Stimulated activated CD4-positive, alpha-beta T cell treated with anti-CD3 and anti-CD28 coated beads, Interleukin-2, amount 100 ng/mL, for 4 hours (primary cell): Measurements from ENCODE around the gene HOMER1.

Experiments used
- DNase-seq: peaks from one replicate; pipeline ENCODE4 v3.0.0-alpha.2; 2020; ENCODE audit warnings: low read depth

HOMER1 gene

DNA sequence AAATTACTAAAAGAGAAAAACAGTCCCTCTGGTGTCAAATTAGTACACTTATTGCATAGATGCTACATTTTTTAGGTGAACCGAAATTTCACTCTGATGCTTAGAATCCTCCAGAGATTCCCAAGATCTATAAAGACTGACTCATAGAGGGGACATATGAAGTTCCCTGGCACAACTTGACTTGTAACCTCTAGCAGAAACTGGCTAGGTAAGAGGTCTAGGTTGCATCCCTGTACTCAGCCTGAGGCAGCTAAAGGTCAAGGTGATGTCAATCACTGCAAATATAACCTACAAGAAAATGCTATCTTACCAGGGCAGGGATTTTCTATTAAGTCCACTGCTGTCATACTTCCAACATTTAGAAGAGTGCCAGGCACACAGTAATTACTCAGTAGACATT lies 24.2 kb downstream of the HOMER1 start:
- no peak for DNase-seq

DNA sequence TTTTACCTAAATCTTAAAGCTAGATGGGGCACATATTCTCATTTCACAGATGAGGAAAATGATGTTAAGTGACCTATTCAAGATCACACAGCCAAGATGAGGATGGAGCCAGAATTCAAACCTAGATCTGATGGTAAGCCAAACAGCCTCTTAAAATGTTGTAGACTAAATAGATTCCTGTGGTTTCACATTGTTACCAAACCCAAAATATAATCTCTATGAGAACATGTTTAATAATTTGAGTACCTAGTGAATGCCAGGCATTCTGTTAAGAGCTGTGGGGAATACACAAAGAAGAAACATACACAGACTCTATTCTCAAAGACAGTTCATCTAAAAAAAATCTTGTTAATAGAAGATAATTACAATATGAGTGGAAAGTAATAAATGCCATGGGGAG lies 25.2 kb downstream of the HOMER1 start:
- DNase-seq: no peak

- DNase-seq: no peak
Measured at GRCh38 chr5:79488058-79488457, 25.9 kb downstream of the HOMER1 start.

DNA sequence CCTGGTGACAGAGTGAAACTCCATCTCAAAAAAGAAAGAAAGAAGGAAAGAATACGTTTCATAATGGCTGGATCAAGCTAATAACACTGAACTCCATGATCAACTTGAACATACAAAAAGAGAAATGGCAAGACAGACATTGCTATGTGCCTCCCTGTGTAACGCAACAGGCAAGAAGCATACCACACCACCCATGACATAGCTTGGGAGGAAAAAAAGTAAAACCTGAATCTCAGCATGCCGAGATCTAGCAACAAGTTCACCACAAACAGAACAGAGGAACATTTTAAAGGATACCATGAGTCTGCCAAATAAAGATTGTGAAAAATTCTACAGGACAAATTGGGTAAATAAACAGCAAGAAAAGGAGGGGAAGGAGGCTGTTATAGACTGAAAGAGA lies 26.7 kb downstream of the HOMER1 start:
- no peak for DNase-seq

DNA sequence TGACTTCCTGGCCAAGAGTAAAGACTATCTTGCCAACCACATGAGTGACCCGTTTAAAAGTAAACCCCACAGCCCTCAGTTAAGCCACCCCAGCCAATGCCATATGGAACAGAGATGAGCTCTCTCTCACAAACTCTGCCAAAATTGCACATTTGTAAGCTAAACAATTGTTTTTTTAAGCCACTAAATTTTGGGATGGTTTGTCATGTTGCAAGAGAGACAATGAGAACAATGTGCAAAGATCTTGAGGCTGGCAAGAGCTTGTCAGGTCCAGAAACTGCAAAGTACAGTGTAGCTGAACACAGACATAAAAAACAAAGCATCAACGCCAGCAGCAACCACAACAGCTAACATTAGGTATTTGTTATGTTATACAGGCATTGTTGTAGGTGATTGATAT lies 27.8 kb downstream of the HOMER1 start:
- DNase-seq: no peak

GRCh38 chr5:79484731-79485130 lies 29.2 kb downstream of the HOMER1 start:
- no peak for DNase-seq

DNA sequence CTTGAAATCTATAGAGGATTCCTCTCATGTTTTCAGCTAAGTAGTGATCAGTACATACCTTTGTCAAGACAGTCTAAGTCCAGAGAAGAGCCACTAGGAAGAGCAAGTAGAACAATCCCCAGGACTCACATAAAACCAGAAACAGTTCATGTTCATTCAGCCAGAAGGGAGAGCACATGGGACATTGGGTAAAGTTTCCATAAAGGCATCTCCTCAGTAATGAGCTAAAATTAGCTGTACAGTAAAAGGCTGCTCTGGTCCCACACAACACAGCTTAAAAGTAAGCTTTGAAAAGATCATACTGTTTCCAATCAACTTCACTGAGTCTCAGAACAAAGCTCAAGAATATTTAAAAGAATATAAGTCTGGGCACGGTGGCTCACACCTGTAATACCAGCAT lies 32.4 kb downstream of the HOMER1 start:
- DNase-seq: no peak

- no peak for DNase-seq
Measured at GRCh38 chr5:79480991-79481390, 32.9 kb downstream of the HOMER1 start.

DNA sequence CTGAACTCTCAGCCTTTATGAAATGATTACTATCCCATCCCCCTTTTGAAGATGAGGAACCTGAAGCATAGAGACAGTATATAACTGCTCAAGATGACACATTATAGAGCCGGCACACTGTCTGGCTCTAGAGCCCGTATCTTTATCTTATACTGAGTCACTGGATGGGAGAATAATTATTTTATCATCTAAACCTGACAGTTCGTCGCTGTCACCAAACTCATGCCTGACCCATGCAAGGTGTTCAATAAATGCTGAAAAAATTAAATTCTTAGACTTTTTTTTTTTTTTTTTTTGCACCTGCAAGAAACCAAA lies 38.8 kb downstream of the HOMER1 start:
- no peak for DNase-seq

GRCh38 chr5:79474367-79475151 lies 39.4 kb downstream of the HOMER1 start:
- DNase-seq: no peak

- no peak for DNase-seq
Measured at GRCh38 chr5:79471556-79471955, 42.4 kb downstream of the HOMER1 start.

- DNase-seq: no peak
Measured at GRCh38 chr5:79464695-79465332, 49.1 kb downstream of the HOMER1 start.

DNA sequence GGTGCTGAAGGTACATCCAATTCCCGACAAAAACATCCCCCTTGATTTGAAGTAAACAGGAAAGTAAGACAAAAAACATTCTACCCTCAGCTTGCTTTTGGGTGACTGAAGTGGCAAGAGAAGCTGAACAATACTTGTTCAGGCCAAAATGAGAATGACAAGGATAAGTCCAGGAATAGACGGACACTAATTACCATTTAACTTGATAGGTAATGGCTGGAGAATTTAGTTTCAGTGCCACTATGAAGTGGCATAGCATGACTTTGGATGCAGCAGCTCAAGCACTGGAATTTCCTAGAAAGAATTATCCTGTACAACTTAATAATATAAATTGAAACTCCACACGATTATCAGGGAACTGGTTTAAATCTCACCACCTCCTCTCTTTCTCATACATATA lies 49.7 kb downstream of the HOMER1 start:
- DNase-seq: no peak

GRCh38 chr5:79459626-79460025 lies 54.3 kb downstream of the HOMER1 start:
- DNase-seq: no peak

- DNase-seq: no peak
Measured at GRCh38 chr5:79456890-79457583, 56.9 kb downstream of the HOMER1 start.

DNA sequence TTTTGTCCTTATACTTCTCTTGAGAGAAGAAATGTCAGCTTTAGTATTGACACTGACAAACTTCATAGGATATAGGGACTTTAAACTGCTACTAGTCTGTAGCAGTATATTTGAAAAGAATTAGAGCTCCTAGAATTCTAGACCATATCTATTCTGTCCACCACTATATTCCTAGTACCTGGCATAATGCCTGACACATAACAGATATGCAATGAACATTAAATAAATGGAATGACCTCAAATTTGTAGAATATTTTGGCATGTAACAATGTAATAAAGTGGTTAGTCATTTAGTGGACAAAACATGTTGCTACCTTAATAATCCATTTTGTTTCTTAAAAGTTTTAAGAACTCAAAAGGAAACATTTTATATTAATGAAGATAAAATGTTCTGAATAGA lies 57.5 kb downstream of the HOMER1 start:
- no peak for DNase-seq

GRCh38 chr5:79454043-79454442 lies 59.9 kb downstream of the HOMER1 start:
- no peak for DNase-seq

DNA sequence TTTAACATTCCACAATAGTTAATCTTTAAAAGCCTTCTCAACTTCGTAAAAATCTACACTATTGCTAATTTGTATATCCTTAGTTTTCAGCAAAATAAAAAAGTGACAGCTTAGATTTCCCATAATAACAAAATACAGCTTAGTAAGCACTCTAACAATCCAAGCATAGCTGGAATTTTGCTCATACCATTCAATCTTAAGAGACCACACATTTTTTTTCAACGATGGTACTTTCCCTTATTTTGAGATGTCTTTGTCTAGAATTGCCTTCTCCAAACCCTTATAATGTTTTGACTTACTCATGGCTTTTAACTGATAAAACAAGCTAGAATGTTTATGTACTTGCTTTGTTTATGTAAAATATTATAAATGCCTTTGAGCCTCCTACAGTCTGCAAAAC lies 65.6 kb downstream of the HOMER1 start:
- DNase-seq: no peak

GRCh38 chr5:79436821-79437220 lies 77.1 kb downstream of the HOMER1 start:
- no peak for DNase-seq

- DNase-seq: no peak
Measured at GRCh38 chr5:79436224-79436623, 77.7 kb downstream of the HOMER1 start.

DNA sequence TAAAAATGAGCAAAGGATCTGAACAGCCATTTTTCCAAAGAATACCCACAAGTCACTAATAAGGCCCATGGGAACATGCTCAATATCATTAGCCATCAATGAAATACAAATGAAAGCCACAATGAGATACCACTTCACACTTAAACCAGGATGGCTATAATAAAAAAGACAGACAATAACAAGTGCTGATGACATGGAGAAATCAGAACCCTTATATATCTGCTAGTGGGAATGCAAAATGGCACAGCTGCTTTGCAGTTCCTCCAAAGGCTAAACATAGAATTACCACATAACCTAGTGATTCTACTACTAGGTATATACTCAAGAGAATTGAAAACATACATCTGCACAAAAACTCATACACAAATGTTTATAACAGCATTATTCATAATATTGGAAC lies 83.7 kb downstream of the HOMER1 start:
- DNase-seq: no peak

- DNase-seq: no peak
Measured at GRCh38 chr5:79423296-79423695, 90.6 kb downstream of the HOMER1 start.

DNA sequence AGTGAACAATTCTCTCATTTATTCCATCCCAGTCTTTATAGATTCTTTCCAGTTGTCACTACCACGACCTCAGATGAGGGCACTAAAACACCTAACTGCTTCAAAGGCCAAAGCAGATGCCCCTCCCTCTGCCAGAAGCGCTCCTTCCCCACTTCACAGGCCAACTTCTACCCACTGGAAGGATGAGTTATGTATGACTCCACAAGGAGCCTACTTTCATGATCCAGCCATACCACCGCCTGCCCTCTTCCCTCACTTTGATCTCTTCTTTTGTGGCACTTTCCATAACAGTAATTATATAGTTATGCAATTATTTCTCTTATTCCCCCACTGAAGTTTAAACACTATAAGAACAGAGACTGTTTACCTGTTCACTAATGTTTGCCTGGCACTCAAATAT lies 93.7 kb downstream of the HOMER1 start:
- DNase-seq: no peak

DNA sequence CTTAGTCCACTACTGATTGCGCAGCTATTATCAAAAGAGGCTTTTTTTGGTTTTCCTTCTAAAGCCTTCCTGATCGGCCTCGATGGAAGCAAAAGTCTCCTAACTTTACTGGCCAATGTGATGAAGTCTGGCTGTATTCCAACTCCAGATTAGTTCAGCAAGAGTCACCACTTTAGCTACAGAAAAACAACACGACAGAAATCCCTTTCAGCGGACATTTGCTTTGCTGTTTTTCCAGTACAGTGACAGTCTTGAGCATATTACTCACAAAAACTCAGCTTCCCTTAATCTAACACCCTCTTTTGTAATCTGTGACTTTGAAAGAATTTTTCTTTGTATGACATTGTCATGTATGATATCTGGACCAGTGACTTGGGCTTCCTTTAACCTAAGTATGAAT lies 95.7 kb downstream of the HOMER1 start:
- DNase-seq: no peak
